HG02623 (cell line): Measurements from ENCODE around the gene FKBP11.
A peak's percentile ranks its signal among the peaks of the same experiment; 100 is the strongest.

ENCODE experiments used
- ATAC-seq: cut with Tn5 transposase; IDR thresholded peaks from one replicate; pipeline ENCODE4 v1.9.1; 2021; ENCODE audit warnings: moderate library complexity; ENCODE audit not compliant: unreplicated experiment

FKBP11 gene

GRCh38 chr12:48956279-48957140 lies 31.2 kb upstream of the FKBP11 start:
- peak; percentile 3 for ATAC-seq

DNA sequence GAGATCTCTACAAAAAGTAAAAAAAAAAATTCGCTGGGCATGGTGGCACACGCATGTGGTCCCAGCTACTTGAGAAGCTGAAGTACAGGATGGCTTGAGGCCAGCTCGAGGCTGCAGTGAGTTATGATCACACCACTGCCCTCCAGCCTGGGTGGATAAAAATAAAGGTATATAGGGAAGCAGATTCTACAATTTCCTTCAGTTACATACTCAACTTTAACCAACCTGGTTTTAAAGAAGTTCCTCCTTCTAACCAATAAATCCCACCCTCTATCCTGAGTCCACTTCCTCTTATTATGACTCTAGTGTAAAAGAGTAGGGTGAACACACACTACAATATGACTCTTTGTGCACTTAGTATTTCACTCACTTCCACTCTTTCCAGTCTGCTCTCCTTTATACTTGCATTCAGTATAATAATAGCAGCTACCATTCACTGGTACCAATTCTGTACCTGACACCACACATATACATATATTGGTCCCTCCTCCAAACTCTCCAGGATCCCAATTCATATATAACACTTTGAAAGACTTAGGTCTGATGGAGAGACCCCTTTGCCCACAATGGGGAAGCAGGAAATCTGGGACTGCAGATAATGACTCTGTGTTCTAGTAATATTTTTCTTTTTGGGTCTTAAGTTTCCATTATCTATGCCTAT lies 29.7 kb upstream of the FKBP11 start:
- ATAC-seq, result no peak

DNA sequence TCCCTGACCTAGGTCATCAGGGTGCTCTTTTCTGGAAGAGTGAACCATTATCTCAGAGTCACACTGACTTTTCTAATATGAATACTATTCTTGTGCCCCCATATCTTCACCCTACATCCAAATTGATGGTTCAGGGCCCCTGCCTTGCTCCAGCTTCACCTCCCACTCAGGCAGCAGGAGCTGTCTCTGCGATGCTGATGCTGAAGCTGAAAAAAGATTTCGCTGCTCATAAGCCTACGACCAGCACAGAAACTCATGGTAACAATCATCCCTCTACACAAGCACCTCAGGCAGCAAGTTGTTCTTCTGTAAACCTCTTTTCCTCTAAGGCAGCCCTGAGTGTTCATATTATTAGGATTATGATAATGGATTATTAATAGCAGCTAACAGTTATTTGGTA lies 28.8 kb upstream of the FKBP11 start:
- no peak for ATAC-seq

GRCh38 chr12:48952691-48953090 lies 27.4 kb upstream of the FKBP11 start:
- ATAC-seq, result no peak

GRCh38 chr12:48947727-48948126 lies 22.4 kb upstream of the FKBP11 start:
- ATAC-seq, result no peak

DNA sequence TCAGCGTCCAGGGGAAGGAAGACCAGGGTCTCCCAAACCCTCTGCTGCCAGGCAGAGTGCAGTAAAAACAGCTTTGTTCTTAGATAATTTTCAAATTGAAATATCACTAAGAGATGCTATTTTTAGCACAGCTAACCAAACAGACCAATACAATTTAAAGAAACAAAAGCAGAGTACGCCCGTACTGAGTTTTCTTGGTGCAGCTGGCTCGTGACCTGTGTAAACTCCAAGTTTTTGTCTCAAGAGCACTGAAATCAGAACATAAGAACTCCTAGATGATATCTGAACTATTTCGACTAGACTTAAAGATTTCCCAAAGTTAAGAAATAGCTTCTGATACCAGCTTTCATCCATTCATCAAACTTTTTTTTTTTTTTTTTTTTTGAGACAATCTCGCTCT lies 21.7 kb upstream of the FKBP11 start:
- ATAC-seq, result no peak

DNA sequence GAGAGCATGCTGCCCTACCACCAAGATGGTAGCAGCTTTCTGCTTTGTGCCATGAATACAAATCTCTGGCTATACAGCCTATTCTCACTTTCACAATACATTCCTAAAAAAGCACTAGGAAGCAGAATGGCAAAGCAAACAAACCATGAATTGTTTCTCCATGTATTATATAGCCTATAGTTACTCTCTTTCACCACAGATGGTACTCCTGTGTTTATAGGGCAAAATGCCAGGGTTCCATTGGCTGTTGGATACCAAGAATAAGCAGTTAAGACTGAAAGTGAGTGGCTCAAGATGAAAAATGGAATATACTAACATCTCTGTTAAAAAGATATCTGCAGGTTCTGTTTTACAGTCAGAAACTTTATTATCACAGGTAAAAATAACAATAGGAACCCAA lies 20.9 kb upstream of the FKBP11 start:
- no peak for ATAC-seq

DNA sequence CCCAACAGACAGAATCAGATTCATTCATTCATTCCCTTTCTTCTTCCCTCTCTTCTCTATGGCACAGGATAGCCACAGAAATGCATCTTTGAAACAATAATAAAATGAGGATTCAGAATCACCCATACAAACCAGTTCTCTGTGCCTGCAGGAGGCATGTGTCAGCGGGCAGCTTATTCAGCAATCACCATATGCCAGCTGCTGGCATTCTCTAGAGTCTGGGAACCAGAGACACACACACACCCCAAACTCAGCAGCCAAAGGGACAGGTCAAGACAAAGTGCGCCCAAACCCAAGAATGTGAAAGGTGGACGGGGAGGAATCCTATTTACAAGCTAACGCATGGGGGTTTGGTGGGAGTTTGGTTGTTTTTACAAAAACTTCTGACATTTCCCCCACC lies 17.9 kb upstream of the FKBP11 start:
- ATAC-seq, result no peak

DNA sequence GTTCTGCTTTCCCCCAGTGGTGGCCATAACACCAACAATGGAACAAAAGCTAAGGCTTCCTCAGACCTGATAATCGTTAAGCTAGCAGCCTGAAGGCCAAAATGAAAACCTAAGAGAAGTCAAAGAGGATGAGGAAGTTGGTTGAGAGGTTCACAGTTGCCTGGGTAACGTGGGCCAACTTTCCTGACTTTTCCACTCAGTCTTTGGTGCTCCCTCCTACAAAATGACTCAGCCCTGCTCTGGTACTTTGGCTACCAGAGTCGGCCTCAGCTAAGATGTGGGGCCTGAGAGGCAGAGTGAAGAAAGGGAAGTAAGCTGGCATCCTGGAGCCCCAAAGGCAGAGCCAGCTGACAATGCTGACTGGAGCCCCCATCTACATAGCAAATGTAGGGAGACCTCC lies 14.9 kb upstream of the FKBP11 start:
- ATAC-seq, result no peak

DNA sequence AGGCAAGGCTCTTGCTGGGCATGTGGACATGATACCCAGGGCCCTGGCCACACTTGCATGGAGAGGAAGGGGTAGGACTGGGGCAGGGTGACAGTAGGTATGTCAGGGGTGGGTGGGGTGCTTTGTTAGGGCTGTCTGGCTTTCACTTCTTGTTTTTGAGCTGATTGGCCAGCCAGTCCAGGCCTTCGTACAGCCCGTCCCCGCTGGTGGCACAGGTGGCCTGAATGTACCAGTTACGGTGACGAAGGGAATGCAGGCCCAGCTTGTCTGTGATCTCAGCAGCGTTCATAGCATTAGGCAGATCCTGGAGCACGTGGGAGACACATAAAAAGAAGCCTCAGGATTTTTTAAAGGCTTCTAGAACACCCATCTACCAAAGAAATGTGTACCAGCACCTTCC lies 13.5 kb upstream of the FKBP11 start:
- ATAC-seq, result no peak

GRCh38 chr12:48937170-48937569 lies 11.9 kb upstream of the FKBP11 start:
- ATAC-seq, result no peak

DNA sequence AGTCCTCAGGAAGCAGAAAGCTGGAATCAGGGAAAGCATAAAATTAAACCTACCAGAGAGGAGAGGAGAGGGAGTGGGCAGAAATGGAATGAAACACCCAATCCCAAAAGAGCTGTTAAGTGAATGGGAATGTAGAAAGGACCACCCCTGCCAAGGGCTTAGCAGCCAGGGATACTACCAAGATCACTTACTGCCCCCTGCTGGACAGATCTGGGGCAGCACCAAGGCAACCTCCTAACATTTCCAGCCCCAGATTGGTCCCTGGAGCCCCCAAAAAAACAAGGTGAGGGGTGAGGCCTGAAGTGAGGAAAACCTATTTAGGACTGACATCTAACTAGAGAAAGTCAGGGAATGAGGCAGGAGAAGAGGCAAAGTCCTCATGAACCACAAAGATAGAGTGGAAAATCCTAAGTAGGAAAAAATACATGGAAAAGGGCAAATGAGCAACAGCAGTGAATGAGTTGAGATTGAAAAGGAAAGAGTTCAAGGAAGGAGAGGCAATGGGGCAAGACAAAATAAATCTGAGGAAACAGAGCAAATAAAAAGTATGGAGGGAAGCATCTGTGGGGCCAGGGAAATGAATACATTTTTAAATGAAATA lies 11.2 kb upstream of the FKBP11 start:
- no peak for ATAC-seq

DNA sequence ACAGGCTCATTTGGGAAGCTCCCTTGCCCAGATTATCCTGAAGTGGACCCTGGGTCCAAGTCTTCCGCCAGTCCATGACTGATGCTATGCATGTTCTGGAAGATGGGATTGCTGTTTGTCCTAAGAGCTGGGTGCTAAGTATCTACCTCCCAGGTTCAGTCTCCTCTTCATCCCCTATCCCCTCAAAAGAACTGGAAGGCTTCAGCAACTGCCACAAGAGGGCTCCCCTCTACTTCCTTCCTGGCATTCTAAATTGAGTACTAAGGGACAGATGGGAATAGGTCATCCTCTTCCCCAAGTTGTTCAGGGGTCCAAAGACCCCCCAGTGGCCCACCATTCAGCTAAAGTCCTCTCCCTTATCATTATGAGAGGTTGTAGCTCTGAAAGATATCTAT lies 9.0 kb upstream of the FKBP11 start:
- ATAC-seq, result no peak

DNA sequence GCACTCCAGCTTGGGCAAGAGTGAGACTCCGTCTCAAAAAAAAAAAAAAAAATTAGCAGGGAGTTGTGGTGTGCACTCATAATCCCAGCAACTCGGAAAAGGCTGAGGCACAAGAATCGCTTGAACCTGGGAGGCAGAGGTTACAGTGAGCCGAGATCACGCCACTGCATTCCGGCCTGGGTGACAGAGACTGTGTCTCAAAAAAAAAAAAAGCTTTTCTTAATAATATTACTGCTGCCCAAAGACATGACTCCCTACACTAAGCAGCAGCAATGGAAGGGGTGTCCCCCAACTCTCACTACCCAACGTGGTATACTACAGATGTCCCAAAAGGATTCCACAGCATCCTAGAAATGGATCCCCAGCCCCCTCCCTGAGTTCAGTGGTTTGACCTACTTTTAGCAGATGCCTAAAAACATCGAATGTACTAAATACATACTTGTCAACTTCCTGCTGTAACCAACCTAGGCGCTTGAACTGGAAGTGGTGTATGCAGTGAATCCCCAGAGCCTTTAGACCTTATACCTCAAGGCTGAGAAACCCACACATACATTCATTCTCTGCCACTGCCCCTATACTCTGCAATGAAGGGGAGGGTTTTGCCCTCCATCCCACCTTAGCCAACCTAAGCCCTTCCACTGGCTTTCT lies 8.5 kb upstream of the FKBP11 start:
- ATAC-seq, result no peak

GRCh38 chr12:48932878-48933277 lies 7.6 kb upstream of the FKBP11 start:
- no peak for ATAC-seq

DNA sequence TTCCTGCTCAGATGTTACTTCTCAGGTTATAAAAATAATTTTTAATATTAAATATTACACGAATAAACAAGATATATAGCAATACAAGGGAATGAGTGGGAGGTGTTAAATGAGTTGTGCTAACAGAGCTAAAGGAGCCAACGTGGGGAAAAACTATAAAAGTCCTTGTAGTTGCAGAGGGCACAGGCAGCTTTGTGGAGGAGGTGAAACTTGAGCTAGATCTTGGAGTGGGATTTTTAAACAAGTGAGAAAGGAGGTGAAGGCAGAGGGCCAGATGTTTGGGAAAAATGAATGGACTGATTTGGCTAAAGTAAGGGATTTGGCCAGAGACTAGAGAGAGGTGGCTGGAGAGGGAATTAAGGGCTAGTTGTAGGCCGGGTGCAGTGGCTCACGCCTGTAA lies 5.2 kb upstream of the FKBP11 start:
- ATAC-seq, result no peak

DNA sequence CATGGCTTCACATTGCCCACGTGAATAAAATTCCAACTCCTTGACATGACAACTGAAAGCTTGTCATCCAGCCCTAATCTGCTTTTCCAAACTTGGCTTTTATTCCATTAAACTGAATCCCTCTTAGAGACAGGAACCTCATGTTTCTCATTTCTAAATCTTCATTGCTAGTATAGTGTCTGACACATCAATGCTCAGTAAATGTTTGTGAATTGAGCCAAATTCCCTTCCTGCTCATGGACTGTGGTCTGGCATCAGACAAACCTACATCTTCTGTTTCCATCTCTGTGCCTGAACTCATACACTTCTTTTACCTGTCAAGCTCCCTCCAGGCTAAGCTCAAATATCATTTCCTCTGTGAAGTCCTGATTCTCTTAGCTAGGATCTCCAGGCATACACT lies 4.3 kb upstream of the FKBP11 start:
- ATAC-seq, result no peak

- no peak for ATAC-seq
These were observed 2.0 kb upstream of the FKBP11 start for GRCh38 chr12:48927261-48927660.

- peak; percentile 85 for ATAC-seq
These were observed 532 bp downstream of the FKBP11 start for GRCh38 chr12:48924617-48925303.

- no peak for ATAC-seq
These were observed 2.2 kb downstream of the FKBP11 start for GRCh38 chr12:48923117-48923516.
